ENCODE measurements around the gene ELMO1. TPM values are rescaled to one million over a fixed set of nuclear protein-coding genes. Genes with fewer than 3 reads are reported as not detected.

The ELMO1 gene
- total RNA-seq, 1 experiment from 2014 or later = 1.1 TPM

DNA sequence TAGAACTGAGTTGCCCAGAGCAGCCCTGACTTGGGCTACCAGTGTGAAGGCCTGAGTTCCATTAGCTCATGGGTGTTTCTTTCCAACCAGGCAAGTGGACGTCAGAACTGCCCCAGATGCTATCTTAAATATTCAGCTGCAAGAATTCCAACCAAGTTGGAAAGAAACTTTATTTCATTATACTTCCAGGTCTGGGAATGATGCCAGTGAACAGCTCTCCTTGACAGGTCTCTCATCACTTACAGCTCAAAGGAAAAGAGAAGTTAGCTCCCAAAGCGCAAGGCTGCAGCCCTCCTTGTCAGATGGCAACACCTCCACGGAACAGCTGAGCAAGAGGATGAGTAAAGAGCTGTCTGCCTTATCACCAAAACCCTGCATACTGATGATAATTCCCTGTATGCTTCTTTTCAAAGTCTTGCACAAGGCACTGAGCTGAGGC, 468.8 kb downstream of the ELMO1 start:
- Histone ChIP-seq H3K79me2 (ENCODE audit: insufficient read depth, low read length) (no peaks in the 10 kb centered on the region), H2AFZ (ENCODE audit: low read depth, low read length, poor library complexity, severe bottlenecking) (no peak overlapping the region), H3K27ac (ENCODE audit: low read depth, low read length) (no peak overlapping the region), H4K20me1 (ENCODE audit: insufficient read depth) (no peaks in the 10 kb centered on the region), H3K9me2 (ENCODE audit: insufficient read depth) (no peaks in the 10 kb centered on the region), H3K27me3 (ENCODE audit: insufficient read depth, low read length) (no peaks in the 10 kb centered on the region), H3K36me3 (ENCODE audit: control insufficient read depth in 1 of 2, insufficient read depth in 2 of 2, low read length in 2 of 2) (no peaks in the 10 kb centered on the region), H3K9ac (ENCODE audit: low read length) (no peak overlapping the region), H3K4me1 (ENCODE audit: control insufficient read depth in 1 of 2, insufficient read depth in 2 of 2, low read length in 2 of 2) (no peaks in the 10 kb centered on the region), H3K4me2 (ENCODE audit: low read length) (no peak overlapping the region), H3K4me3 (replicated peaks in 1 of 2; ENCODE audit: low read depth in 1 of 2, low read length in 2 of 2) (no peak overlapping the region), H3K9me3 (ENCODE audit: control insufficient read depth in 1 of 2, insufficient read depth in 1 of 2, low read depth in 1 of 2, low read length in 2 of 2) (no peaks in the 10 kb centered on the region)
- BruUV-seq (replicated peaks) = no TSS peak
- intact Hi-C loops (cut with micrococcal nuclease) = no loop called here
- RAD21 ChIA-PET (ENCODE audit: low non-redundant PET in 1 of 2, low total read pairs in 2 of 2, uncharacterized antibody in 2 of 2, unreplicated experiment in 2 of 2) = no interaction called here
- CTCF ChIA-PET = interaction anchor here (0.6 to 2.5 kb wide), 3 partner anchors 13 to 202 kb away, joined by 3 to 12 read pairs (median 3); no protein-coding TSS in a partner anchor
- ATAC-seq (no peak), DNase-seq (ENCODE audit: low read depth, low spot score) (no peak)
- POLR2A ChIA-PET = no interaction called here
- TF ChIP-seq CEBPB (IDR thresholded peaks at IDR 0.05; ENCODE audit: low read depth) (no peak), SRF (IDR thresholded peaks at IDR 0.05; ENCODE audit: low read depth) (no peak), ZFX (IDR thresholded peaks at IDR 0.05) (no peak), SP1 (IDR thresholded peaks at IDR 0.05; ENCODE audit: low read depth) (no peak), YY1 (IDR thresholded peaks at IDR 0.05; ENCODE audit: extremely low read depth, insufficient replicate concordance, low read depth, low read length) (no peak)
- TF ChIP-seq, protein P1, sequence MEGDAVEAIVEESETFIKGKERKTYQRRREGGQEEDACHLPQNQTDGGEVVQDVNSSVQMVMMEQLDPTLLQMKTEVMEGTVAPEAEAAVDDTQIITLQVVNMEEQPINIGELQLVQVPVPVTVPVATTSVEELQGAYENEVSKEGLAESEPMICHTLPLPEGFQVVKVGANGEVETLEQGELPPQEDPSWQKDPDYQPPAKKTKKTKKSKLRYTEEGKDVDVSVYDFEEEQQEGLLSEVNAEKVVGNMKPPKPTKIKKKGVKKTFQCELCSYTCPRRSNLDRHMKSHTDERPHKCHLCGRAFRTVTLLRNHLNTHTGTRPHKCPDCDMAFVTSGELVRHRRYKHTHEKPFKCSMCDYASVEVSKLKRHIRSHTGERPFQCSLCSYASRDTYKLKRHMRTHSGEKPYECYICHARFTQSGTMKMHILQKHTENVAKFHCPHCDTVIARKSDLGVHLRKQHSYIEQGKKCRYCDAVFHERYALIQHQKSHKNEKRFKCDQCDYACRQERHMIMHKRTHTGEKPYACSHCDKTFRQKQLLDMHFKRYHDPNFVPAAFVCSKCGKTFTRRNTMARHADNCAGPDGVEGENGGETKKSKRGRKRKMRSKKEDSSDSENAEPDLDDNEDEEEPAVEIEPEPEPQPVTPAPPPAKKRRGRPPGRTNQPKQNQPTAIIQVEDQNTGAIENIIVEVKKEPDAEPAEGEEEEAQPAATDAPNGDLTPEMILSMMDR (IDR thresholded peaks at IDR 0.05 in 2 of 3, conservative IDR thresholded peaks at IDR 0.05 in 1 of 3; ENCODE audit: borderline replicate concordance in 1 of 3, insufficient read depth in 1 of 3, low read depth in 2 of 3, low read length in 2 of 3) = no peak

- no peaks in the 10 kb centered on the region for H3K9me2 ChIP-seq (ENCODE audit: insufficient read depth)
- H3K79me2 ChIP-seq (ENCODE audit: insufficient read depth, low read length) = no peaks in the 10 kb centered on the region
- ChIA-PET RAD21 (ENCODE audit: low non-redundant PET in 1 of 2, low total read pairs in 2 of 2, uncharacterized antibody in 2 of 2, unreplicated experiment in 2 of 2) (no interaction called here), POLR2A (no interaction called here), CTCF (no interaction called here)
- DNase-seq (ENCODE audit: low read depth, low spot score) (no peak), ATAC-seq (no peak)
- H3K4me1 ChIP-seq (ENCODE audit: control insufficient read depth in 1 of 2, insufficient read depth in 2 of 2, low read length in 2 of 2) = no peaks in the 10 kb centered on the region
- H3K4me2 ChIP-seq (ENCODE audit: low read length) = no peak overlapping the region
- H3K27me3 ChIP-seq (ENCODE audit: insufficient read depth, low read length) = no peaks in the 10 kb centered on the region
- H3K36me3 ChIP-seq (ENCODE audit: control insufficient read depth in 1 of 2, insufficient read depth in 2 of 2, low read length in 2 of 2) = no peaks in the 10 kb centered on the region
- no peak overlapping the region for H3K27ac ChIP-seq (ENCODE audit: low read depth, low read length)
- H3K9me3 ChIP-seq (ENCODE audit: control insufficient read depth in 1 of 2, insufficient read depth in 1 of 2, low read depth in 1 of 2, low read length in 2 of 2) = no peaks in the 10 kb centered on the region
- no peak overlapping the region for H3K9ac ChIP-seq (ENCODE audit: low read length)
- no peak overlapping the region for H3K4me3 ChIP-seq (replicated peaks in 1 of 2; ENCODE audit: low read depth in 1 of 2, low read length in 2 of 2)
- intact Hi-C loops (cut with micrococcal nuclease) = no loop called here
- H4K20me1 ChIP-seq (ENCODE audit: insufficient read depth) = no peaks in the 10 kb centered on the region
- BruUV-seq (replicated peaks) = no TSS peak
- H2AFZ ChIP-seq (ENCODE audit: low read depth, low read length, poor library complexity, severe bottlenecking) = no peak overlapping the region
- TF ChIP-seq EZH2phosphoT487 (IDR thresholded peaks at IDR 0.05; ENCODE audit: borderline replicate concordance) (no peak), EZH2 (IDR thresholded peaks at IDR 0.05) (no peak), ATF3 (IDR thresholded peaks at IDR 0.05) (no peak), POLR2A (IDR thresholded peaks at IDR 0.05; ENCODE audit: borderline replicate concordance, extremely low read depth, insufficient read depth, insufficient read length) (no peak), MAX (IDR thresholded peaks at IDR 0.05) (no peak), TCF7L2 (IDR thresholded peaks at IDR 0.05; ENCODE audit: borderline replicate concordance, extremely low read depth, insufficient read depth, insufficient read length) (no peak), SRF (IDR thresholded peaks at IDR 0.05; ENCODE audit: low read depth) (no peak), CBX3 (IDR thresholded peaks at IDR 0.05; ENCODE audit: low read depth) (no peak), POLR2AphosphoS5 (IDR thresholded peaks at IDR 0.05; ENCODE audit: low read depth, low read length) (no peak), EGR1 (IDR thresholded peaks at IDR 0.05; ENCODE audit: low read depth) (no peak), ZNF274 (IDR thresholded peaks at IDR 0.05; ENCODE audit: low read depth, low read length) (no peak), SP1 (IDR thresholded peaks at IDR 0.05; ENCODE audit: low read depth) (no peak), FOSL1 (IDR thresholded peaks at IDR 0.05; ENCODE audit: low read depth) (no peak), YY1 (IDR thresholded peaks at IDR 0.05; ENCODE audit: extremely low read depth, insufficient replicate concordance, low read depth, low read length) (no peak), ZBTB33 (IDR thresholded peaks at IDR 0.05; ENCODE audit: extremely low read depth, insufficient replicate concordance, low read length) (no peak), ZFX (IDR thresholded peaks at IDR 0.05) (no peak)
Measured at GRCh38 chr7:36978461-36978860, 470.2 kb downstream of the ELMO1 start.
